ENCODE results near the gene ADCY2. TPM values are rescaled to one million over a fixed set of nuclear protein-coding genes. Genes with fewer than 3 reads are reported as not detected.

Gene ADCY2
- polyA plus RNA-seq, 1 of the 3 experiments (the other 2 are of a cell fraction) = not detected

- no peak for DNase-seq
- Histone ChIP-seq H3K9me3 (no peaks in the 10 kb centered on the region), H3K4me3 (ENCODE audit: low read depth in 2 of 2, low read length in 1 of 2) (no peak overlapping the region), H3K79me2 (ENCODE audit: insufficient read depth) (no peaks in the 10 kb centered on the region), H3K9ac (no peak overlapping the region), H2AFZ (ENCODE audit: low read depth) (no peak overlapping the region), H3K9me2 (no peaks in the 10 kb centered on the region), H3K4me2 (no peak overlapping the region), H4K20me1 (ENCODE audit: insufficient read depth) (no peaks in the 10 kb centered on the region), H3F3A (replicated peaks; ENCODE audit: insufficient read depth) (no peaks in the 10 kb centered on the region), H3K4me1 (ENCODE audit: control insufficient read depth in 1 of 2, insufficient read depth in 2 of 2, low read depth in 1 of 2, low read length in 1 of 2) (no peaks in the 10 kb centered on the region), H3K36me3 (replicated peaks in 1 of 2; ENCODE audit: control insufficient read depth in 1 of 2, insufficient read depth in 2 of 2, low read length in 1 of 2) (no peaks in the 10 kb centered on the region), H3K27me3 (ENCODE audit: insufficient read depth) (no peaks in the 10 kb centered on the region), H3K27ac (ENCODE audit: low read depth in 2 of 2, low read length in 1 of 2) (no peak overlapping the region)
- POLR2A ChIA-PET = no interaction called here
- WGBS (ENCODE audit: low lambda C conversion rate) = 0% methylated on average over 2 of the region's 2 CpGs
- CTCF ChIA-PET = no interaction called here
- TF ChIP-seq FOXM1 (IDR thresholded peaks at IDR 0.05; ENCODE audit: low read depth) (no peak), SMC3 (IDR thresholded peaks at IDR 0.05; ENCODE audit: low read depth, low read length) (no peak), USF1 (IDR thresholded peaks at IDR 0.05; ENCODE audit: borderline replicate concordance, low read depth) (no peak), CTCF (IDR thresholded peaks at IDR 0.05) (no peak), RAD21 (IDR thresholded peaks at IDR 0.05; ENCODE audit: low read length) (no peak), TCF12 (IDR thresholded peaks at IDR 0.05) (no peak), GATA2 (CRISPR knock-in tag; IDR thresholded peaks at IDR 0.05) (no peak), EP300 (IDR thresholded peaks at IDR 0.05; ENCODE audit: borderline replicate concordance in 1 of 2, low read depth in 1 of 2, low read length in 1 of 2) (no peak), REST (IDR thresholded peaks at IDR 0.05; ENCODE audit: low read depth, low read length) (no peak), YY1 (IDR thresholded peaks at IDR 0.05; ENCODE audit: low read depth) (no peak), CHD2 (IDR thresholded peaks at IDR 0.05; ENCODE audit: low read length, partially characterized antibody) (no peak), EZH2phosphoT487 (IDR thresholded peaks at IDR 0.05; ENCODE audit: borderline replicate concordance, low read depth) (no peak), FOSL2 (IDR thresholded peaks at IDR 0.05; ENCODE audit: borderline replicate concordance, low read depth) (no peak)
- TF ChIP-seq, protein P1, sequence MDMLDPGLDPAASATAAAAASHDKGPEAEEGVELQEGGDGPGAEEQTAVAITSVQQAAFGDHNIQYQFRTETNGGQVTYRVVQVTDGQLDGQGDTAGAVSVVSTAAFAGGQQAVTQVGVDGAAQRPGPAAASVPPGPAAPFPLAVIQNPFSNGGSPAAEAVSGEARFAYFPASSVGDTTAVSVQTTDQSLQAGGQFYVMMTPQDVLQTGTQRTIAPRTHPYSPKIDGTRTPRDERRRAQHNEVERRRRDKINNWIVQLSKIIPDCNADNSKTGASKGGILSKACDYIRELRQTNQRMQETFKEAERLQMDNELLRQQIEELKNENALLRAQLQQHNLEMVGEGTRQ (IDR thresholded peaks at IDR 0.05; ENCODE audit: borderline replicate concordance, low read depth, low read length) = no peak
These were observed 169.6 kb downstream of the ADCY2 start for GRCh38 chr5:7565559-7565958.

Measured in SK-N-SH (cell line).